SK-N-SH (cell line): ENCODE results near the gene GOLPH3.

ENCODE experiments used
- FOXM1 ChIP-seq: IDR thresholded peaks from 2 replicates; pipeline ENCODE4 v1.4.0; 2012; ENCODE audit warnings: low read depth, mild to moderate bottlenecking
- JUND ChIP-seq: IDR thresholded peaks from 2 replicates; pipeline ENCODE4 v1.4.0; 2012
- SMC3 ChIP-seq: IDR thresholded peaks from 2 replicates; pipeline ENCODE4 v1.6.1; 2012; ENCODE audit warnings: low read depth, low read length, improper control_type of control experiment

DNA sequence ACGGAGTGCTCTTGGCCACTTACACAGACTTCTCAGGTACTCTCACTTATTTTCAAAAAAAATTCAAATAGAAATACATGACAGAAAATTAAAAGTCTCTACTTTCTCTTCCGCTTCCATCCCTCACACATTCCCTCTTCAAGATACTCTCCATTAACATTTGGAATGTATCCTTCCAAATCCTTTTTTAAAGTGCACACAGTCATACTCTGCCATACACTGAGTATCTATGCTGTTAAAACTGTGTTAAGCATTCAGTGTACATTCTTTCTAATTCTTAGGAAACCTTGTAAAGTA lies 15.5 kb downstream of the GOLPH3 start:
- no peak for TF ChIP-seq SMC3
- no peak for TF ChIP-seq JUND
- TF ChIP-seq FOXM1 = no peak
